DMS79 (cell line): ENCODE data around the gene TMEM161B.
"Not testable (repeated sequence)": the region's sequence is repeated elsewhere in the genome, so short reads cannot be mapped to it uniquely, and the experiment has no call there.

ENCODE experiments used
- DNase-seq: peaks from one replicate; lab custom pipeline; 2025; lab: John Stamatoyannopoulos, UW

Gene TMEM161B

DNA sequence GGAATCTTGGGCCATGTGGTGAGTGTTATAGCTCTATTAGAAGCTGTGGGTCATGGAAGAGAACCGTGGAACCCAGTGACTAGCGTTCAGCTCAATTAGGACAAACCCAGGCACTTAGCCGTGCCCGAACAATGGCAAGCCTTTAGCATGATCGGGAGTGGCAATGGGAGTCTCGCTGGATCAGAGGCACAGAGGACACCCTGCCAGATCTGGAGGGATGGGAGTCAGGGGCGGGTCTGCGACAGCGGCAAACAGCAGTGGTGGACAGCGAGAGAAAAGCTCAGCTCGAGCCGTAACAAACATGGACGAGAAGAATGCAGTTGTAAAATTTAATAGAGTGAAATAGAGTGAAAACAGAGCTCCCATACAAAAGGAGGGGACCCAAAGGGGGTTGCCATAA is 91.2 kb downstream of the TMEM161B start:
- DNase-seq: not testable (repeated sequence)

DNA sequence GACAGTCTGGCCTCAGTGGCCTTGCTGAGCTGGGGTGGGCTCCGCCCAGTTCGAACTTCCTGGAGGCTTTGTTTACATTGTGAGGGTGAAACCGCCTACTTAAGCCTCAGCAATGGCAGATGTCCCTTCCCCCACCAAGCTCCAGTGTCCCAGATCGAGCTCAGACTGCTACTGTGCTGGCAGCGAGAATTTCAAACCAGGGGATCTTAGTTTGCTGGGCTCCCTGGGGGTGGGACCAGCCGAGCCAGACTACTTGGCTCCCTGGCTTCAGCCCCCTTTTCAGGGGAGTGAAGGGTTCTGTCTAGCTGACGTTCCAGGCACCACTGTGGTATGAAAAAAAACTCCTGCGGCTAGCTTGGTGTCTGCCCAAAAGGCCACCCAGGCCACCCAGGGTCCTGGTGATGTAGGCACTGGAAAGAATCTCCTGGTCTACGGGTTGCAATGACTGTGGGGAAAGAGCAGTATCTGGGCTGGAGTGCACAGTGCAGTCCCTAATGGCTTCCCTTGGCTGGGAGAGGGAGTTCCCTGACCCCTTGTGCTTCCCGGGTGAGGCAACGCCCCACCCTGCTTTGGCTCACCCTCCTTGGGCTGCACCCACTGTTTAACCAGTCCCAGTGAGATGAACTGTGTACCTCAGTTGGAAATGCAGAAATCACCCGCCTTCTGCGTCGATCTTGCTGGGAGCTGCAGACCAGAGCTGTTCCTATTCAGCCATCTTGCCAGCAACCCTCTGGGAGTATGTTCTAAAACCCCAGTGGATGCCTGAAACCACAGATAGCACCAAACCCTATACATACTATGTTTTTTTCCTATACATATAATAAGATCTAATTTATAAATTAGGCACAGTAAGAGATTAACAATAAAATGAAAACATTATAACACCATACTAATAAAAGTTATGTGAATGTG is 95.5 kb downstream of the TMEM161B start:
- no peak for DNase-seq

DNA sequence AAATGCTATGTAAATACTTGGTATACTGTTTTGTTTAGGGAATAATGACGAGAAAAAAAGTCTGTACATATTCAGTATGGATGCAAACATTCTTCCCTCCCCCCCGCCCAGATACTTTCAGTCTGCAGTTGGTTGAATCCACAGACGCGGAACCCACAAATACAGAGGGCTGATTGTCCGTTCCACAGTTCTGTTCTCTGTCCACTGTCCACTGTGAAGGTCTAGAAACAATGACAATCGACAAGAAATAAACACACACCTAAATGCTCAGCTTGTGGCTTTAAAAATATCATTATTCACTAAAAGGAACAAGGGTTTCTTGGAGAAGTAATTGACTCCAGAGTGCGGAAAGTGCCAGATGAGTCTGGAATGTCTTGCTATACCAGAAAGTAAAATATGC is 109.1 kb downstream of the TMEM161B start:
- no peak for DNase-seq

DNA sequence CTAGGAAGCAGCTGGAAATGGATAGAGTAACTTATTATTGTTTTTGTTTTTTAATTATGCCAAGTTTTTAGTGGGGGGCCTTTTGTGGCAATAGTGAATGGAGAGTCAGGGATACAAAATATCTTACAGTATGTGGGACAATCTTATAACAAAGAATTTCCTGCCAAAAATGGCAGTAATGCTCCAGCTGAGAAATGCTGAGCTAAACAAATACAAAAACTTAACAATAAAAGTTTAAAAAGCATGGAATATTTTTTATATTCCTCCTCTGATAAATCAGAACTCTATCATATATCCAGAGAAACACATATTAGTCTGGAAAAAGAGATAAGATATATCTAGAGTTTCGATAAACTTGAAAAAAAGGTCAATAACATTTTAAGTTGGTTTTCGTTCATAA is 110.6 kb downstream of the TMEM161B start:
- DNase-seq: no peak

DNA sequence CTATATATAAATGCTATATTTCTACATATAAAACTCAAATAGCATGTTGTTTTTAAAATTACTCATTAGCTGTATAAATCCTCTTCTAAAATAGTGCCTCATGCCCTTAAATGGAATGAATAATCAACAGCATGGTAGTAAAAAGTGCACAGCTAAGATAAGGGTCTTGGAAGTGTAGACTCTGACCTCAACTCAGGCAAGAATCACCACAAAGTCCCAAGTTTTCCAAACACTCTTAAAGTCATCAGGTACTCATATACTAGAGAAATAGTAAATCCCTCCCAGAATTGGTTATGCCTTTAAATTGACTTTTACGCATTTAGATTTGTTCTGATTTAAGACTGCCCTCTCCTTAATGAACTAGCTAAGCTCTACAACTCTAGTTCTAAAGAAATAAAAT is 113.8 kb downstream of the TMEM161B start:
- DNase-seq: no peak

DNA sequence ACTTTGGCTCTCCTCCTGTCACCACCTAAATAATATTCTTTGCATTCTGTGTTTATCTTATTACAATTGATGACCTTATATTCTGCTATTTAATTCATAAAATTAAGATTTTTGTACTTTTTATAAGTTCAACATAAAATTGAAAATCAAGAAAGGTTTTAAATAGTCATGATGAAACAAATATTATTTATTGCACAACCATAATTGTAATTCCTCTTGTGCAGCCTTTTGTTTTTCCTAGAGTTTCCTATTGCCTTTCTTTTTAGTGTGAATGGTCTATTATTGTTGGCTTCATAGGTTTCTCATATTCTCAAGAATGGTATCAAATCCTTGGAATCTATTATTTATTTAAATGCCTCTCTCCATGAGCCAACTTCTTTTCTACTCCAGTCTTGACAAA is 117.9 kb downstream of the TMEM161B start:
- DNase-seq: no peak

DNA sequence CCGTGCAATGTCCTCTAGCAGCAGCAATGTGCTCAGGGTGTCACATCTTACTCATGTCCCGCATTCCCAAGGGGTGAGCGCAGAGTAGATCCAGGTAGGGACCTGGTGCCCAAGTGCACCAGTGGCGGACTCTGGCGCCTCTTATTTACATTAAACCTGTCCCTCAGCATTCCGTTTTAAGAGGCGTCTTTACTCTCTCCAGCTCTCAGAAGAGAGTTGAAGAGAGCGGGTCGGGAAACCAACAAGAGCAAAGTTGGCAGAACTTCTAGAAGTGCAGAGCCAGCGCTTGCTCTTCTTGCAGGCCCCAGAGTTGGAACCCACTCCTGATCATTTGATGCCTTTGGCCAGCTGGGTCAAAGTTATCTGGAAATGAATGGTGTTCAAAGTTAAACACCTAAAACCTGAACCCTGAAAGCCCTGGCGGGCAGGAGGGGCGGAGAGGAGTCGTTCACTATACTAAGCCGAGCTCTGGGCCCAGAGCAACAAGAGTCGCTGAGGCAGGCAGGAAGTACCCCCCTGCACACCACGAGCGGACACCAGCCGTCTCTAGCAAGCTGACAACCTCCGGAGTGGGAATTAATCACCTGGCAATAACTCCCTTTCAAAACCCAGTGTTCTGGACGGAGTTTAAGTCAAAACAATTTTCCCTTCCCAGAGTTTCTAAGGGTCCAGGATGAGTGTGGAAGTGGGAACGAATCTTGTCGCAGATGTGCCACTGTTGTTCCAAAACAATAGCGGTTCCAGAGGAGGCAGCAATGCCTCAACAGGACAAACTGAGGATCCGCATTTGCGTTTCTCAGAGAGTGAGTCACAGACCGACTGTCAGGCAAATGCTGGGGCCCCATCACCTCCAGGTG is 122.8 kb downstream of the TMEM161B start:
- DNase-seq: no peak

DNA sequence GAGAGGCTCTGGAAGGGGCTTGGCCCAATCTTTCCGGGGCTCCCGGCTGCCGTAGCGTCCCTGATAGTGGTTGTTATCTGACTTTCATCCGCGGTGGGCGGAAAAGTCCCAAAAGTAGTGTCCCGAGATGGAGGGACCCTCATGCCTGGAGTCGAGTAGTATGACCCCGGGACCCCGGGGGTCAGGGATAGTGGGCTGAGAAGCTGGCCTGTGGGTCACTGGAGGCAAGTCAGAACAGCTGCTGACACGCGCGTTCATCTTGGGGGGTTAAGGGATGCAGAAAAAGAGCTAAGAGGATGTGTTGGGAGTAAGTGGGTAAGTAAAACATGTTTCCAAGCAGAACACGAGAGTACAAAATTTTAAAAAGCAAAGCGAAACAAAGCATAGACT is 123.4 kb downstream of the TMEM161B start:
- DNase-seq: no peak
